A549 (cell line): ENCODE data around the gene SURF1.

Experiments used
- MYC ChIP-seq: IDR thresholded peaks from 2 replicates; pipeline ENCODE4 v1.6.1; 2012; ENCODE audit warnings: mild to moderate bottlenecking, inconsistent platforms, low read length, improper control_type of control experiment, borderline replicate concordance
- RFX5 ChIP-seq: fragments of 450-650 bp; IDR thresholded peaks from 2 replicates; pipeline ENCODE4 v1.7.1; 2014; ENCODE audit warnings: antibody characterized with exemption, mild to moderate bottlenecking, moderate library complexity
- RNF2 ChIP-seq: fragments of 200-600 bp; sonication (generic); IDR thresholded peaks from 2 replicates; pipeline ENCODE4 v1.6.1; 2016; ENCODE audit warnings: low read depth, mild to moderate bottlenecking, antibody characterized with exemption, moderate library complexity, borderline replicate concordance
- SREBF2 ChIP-seq: fragments of 450-650 bp; IDR thresholded peaks from 2 replicates; pipeline ENCODE4 v1.6.1; 2014; ENCODE audit warnings: mild to moderate bottlenecking, moderate library complexity
- TF ChIP-seq, protein P1 (sequence below): fragments of >200 bp; sonication (Bioruptor Twin); formaldehyde crosslinking; IDR thresholded peaks from 3 replicates; pipeline ENCODE4 v1.5.1; 2016

DNA sequence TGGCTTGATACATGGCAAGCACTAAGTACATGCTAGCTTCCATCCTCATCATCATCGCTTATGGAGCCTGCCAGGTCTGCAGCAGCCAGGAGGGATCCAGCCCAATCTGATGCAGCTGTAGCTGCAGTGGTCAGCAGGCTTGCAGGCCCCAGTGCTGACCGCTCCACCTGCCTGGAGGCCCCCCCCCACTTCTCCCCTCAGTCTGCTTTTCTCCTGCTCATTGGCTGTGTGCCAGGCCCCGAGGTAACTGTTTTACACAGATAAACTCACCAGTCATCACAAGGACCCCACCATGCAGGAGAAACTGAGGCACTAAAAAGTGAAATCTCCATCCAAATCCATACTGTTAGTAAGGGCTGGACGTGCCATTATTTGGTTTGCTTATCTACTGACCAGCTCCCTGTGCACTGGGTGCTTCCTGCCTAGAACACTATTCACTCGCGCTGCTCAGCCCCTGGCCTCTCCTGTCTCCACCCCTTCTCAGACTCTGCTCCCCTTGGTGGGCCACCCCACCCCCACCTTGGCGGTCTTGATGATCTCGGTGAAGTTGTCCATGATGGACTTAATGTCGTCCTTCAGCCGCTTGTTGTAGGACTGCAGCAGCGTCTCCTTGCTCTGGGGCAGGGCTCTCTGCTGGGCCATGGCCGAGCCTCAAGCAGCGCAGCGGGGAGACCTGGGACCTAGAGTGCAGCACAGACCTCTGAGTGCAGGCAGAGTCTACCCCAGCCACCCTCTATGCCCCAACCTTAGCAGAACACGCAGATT, 10.1 kb downstream of the SURF1 start:
- TF ChIP-seq MYC (no peak), RFX5 (no peak), RNF2 (no peak), SREBF2 (no peak)
- TF ChIP-seq, protein P1, sequence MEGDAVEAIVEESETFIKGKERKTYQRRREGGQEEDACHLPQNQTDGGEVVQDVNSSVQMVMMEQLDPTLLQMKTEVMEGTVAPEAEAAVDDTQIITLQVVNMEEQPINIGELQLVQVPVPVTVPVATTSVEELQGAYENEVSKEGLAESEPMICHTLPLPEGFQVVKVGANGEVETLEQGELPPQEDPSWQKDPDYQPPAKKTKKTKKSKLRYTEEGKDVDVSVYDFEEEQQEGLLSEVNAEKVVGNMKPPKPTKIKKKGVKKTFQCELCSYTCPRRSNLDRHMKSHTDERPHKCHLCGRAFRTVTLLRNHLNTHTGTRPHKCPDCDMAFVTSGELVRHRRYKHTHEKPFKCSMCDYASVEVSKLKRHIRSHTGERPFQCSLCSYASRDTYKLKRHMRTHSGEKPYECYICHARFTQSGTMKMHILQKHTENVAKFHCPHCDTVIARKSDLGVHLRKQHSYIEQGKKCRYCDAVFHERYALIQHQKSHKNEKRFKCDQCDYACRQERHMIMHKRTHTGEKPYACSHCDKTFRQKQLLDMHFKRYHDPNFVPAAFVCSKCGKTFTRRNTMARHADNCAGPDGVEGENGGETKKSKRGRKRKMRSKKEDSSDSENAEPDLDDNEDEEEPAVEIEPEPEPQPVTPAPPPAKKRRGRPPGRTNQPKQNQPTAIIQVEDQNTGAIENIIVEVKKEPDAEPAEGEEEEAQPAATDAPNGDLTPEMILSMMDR = no peak
